OCI-LY7 (cell line): ENCODE data around the gene PLXNB1. TPM values are rescaled to one million over a fixed set of nuclear protein-coding genes. Genes with fewer than 3 reads are reported as not detected.

Experiments
- BruUV-seq: library from RNA; stranded (reverse); fragments of 400-500 nt; replicated peaks from 2 replicates; lab custom pipeline; 2021; lab: Mats Ljungman, UMichigan
- CTCF ChIA-PET: fragments of 300-600 bp; sonication (Branson Sonifier 250); formaldehyde crosslinking; loops from one replicate; lab custom pipeline; 2022; ENCODE audit warnings: antibody characterized with exemption; ENCODE audit not compliant: unreplicated experiment; lab: Charles Lee
- POLR2A ChIA-PET: fragments of 300-600 bp; sonication (Branson Sonifier 250); formaldehyde crosslinking; loops from one replicate; lab custom pipeline; 2022; ENCODE audit warnings: antibody characterized with exemption; lab: Charles Lee
- DNase-seq: peaks from one replicate; pipeline ENCODE4 v3.0.0-alpha.2; 2015; ENCODE audit warnings: low spot score
- H2AFZ ChIP-seq: fragments of 200-600 bp; sonication (generic), shearing (Covaris generic); 2 replicates; pipeline ENCODE4 v1.6.1; 2014; ENCODE audit warnings: mild to moderate bottlenecking, antibody characterized with exemption, low read length, moderate library complexity
- H3K27ac ChIP-seq: fragments of 200-600 bp; sonication (generic); 2 replicates; pipeline ENCODE4 v1.5.1; 2014; ENCODE audit warnings: mixed run types, low read depth, mild to moderate bottlenecking, moderate library complexity, low read length, inconsistent platforms; ENCODE audit not compliant: poor library complexity, severe bottlenecking
- H3K36me3 ChIP-seq: fragments of 200-600 bp; sonication (generic); 2 replicates; pipeline ENCODE4 v1.6.1; 2014; ENCODE audit warnings: mild to moderate bottlenecking, antibody characterized with exemption, low read length, moderate library complexity, mixed read lengths; ENCODE audit not compliant: insufficient read depth
- H3K4me1 ChIP-seq: fragments of 200-600 bp; sonication (generic); 2 replicates; pipeline ENCODE4 v1.5.1; 2014; ENCODE audit warnings: mild to moderate bottlenecking, low read length; ENCODE audit not compliant: insufficient read depth, poor library complexity, severe bottlenecking
- H3K4me2 ChIP-seq: fragments of 200-600 bp; sonication (generic); 2 replicates; pipeline ENCODE4 v1.6.1; 2014; ENCODE audit warnings: mild to moderate bottlenecking, low read length
- H3K4me3 ChIP-seq: fragments of 200-600 bp; sonication (generic); 2 replicates; pipeline ENCODE4 v1.5.1; 2014; ENCODE audit warnings: mild to moderate bottlenecking, low read depth, low read length; ENCODE audit not compliant: poor library complexity, severe bottlenecking
- H3K79me2 ChIP-seq: fragments of 200-600 bp; sonication (generic); 2 replicates; pipeline ENCODE4 v1.6.1; 2016; ENCODE audit warnings: low read depth, mild to moderate bottlenecking, low read length, moderate library complexity, mixed read lengths; ENCODE audit not compliant: insufficient read depth
- H3K9me2 ChIP-seq: fragments of 200-600 bp; sonication (generic); 2 replicates; pipeline ENCODE4 v1.6.1; 2016; ENCODE audit warnings: mild to moderate bottlenecking, low read length, mixed read lengths; ENCODE audit not compliant: insufficient read depth
- H3K9me3 ChIP-seq: fragments of 200-600 bp; sonication (generic); 2 replicates; pipeline ENCODE4 v1.6.1; 2014; ENCODE audit warnings: mild to moderate bottlenecking, mixed run types, low read length, mixed read lengths
- H4K20me1 ChIP-seq: fragments of 200-600 bp; sonication (generic); 2 replicates; pipeline ENCODE4 v1.6.1; 2014; ENCODE audit warnings: mild to moderate bottlenecking, antibody characterized with exemption, low read length, moderate library complexity, mixed read lengths; ENCODE audit not compliant: insufficient read depth
- EZH2phosphoT487 ChIP-seq: fragments of 200-600 bp; sonication (generic); IDR thresholded peaks from 2 replicates; pipeline ENCODE4 v1.6.1; 2018; ENCODE audit warnings: low read depth, borderline replicate concordance, mild to moderate bottlenecking, mixed run types, antibody characterized with exemption, low read length, moderate library complexity, mixed read lengths
- intact Hi-C: fragments of 100-400 bp; cut with micrococcal nuclease; formaldehyde crosslinking; loops from one replicate; pipeline ENCODE4 v1.10.0; 2022; ENCODE audit not compliant: unreplicated experiment
- total RNA-seq, 2 experiments: library from RNA; depleted of rRNA in 1 of 2; stranded (reverse); fragments of >200 nt in 1 of 2; shearing (Covaris generic) in 1 of 2; gene quantifications; 2 replicates each; pipeline ENCODE4 v1.2.3, GENCODE V29; 2014 to 2022
- TF ChIP-seq, protein P1 (sequence below): fragments of 200-600 bp; sonication (generic); conservative IDR thresholded peaks from 2 replicates; pipeline ENCODE4 v1.5.1; 2014; ENCODE audit warnings: mild to moderate bottlenecking, antibody characterized with exemption, low read length, moderate library complexity, mixed read lengths

The PLXNB1 gene
- total RNA-seq, 2 experiments from 2014 or later: 4.4 to 6.4 TPM

GRCh38 chr3:48434591-48435222, 4.8 kb upstream of the PLXNB1 start:
- peaks cover 10% of the 10 kb centered on the region for H3K79me2 ChIP-seq
- BruUV-seq: no TSS peak
- no peak overlapping the region for H3K4me2 ChIP-seq
- H3K27ac ChIP-seq: no peak overlapping the region
- peaks cover 38% of the 10 kb centered on the region; the same call in 1 of the 2 replicates for H3K36me3 ChIP-seq
- H3K9me2 ChIP-seq: no peaks in the 10 kb centered on the region
- ChIA-PET CTCF (interaction anchor here (1.2 kb wide), 1 partner anchor 34 kb away, joined by 6 read pairs; no protein-coding TSS in a partner anchor), POLR2A (interaction anchor here (1.2 kb wide), 1 partner anchor 11 kb away, joined by 3 read pairs; the partner anchor contains the start of gene ATRIP)
- no peaks in the 10 kb centered on the region for H3K9me3 ChIP-seq
- DNase-seq: no peak
- intact Hi-C loops: loop anchor here (10.0 kb wide), 1 partner anchor 130 kb away; the partner anchor contains the start of gene NME6
- peaks cover 7% of the 10 kb centered on the region; the same call in 1 of the 2 replicates for H4K20me1 ChIP-seq
- no peak for TF ChIP-seq EZH2phosphoT487
- TF ChIP-seq, protein P1, sequence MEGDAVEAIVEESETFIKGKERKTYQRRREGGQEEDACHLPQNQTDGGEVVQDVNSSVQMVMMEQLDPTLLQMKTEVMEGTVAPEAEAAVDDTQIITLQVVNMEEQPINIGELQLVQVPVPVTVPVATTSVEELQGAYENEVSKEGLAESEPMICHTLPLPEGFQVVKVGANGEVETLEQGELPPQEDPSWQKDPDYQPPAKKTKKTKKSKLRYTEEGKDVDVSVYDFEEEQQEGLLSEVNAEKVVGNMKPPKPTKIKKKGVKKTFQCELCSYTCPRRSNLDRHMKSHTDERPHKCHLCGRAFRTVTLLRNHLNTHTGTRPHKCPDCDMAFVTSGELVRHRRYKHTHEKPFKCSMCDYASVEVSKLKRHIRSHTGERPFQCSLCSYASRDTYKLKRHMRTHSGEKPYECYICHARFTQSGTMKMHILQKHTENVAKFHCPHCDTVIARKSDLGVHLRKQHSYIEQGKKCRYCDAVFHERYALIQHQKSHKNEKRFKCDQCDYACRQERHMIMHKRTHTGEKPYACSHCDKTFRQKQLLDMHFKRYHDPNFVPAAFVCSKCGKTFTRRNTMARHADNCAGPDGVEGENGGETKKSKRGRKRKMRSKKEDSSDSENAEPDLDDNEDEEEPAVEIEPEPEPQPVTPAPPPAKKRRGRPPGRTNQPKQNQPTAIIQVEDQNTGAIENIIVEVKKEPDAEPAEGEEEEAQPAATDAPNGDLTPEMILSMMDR: no peak
- H3K4me3 ChIP-seq: no peak overlapping the region
- peaks cover 51% of the 10 kb centered on the region for H3K4me1 ChIP-seq
- no peak overlapping the region for H2AFZ ChIP-seq

- Histone ChIP-seq H3K27ac (no peak overlapping the region), H2AFZ (no peak overlapping the region), H3K79me2 (no peaks in the 10 kb centered on the region), H3K4me1 (peaks cover 45% of the 10 kb centered on the region), H3K4me2 (no peak overlapping the region), H3K4me3 (no peak overlapping the region), H3K9me2 (no peaks in the 10 kb centered on the region), H4K20me1 (peaks cover 7% of the 10 kb centered on the region; the same call in 1 of the 2 replicates), H3K9me3 (no peaks in the 10 kb centered on the region), H3K36me3 (peaks cover 38% of the 10 kb centered on the region; the same call in 1 of the 2 replicates)
- ChIA-PET CTCF (interaction anchor here (1.2 kb wide), 1 partner anchor 33 kb away, joined by 6 read pairs; no protein-coding TSS in a partner anchor), POLR2A (interaction anchor here (1.2 to 1.4 kb wide), 2 partner anchors 13 to 14 kb away, joined by 3 read pairs; partner anchors contain the start of gene ATRIP)
- TF ChIP-seq, protein P1: no peak
- TF ChIP-seq EZH2phosphoT487: no peak
- no TSS peak for BruUV-seq
- intact Hi-C loops: loop anchor here (10.0 kb wide), 1 partner anchor 129 kb away; the partner anchor contains the start of gene NME6
- no peak for DNase-seq
These were observed 3.7 kb upstream of the PLXNB1 start for GRCh38 chr3:48433472-48434118.
